Loucy (cell line): ENCODE measurements around the gene AHNAK.

Experiments
- H2AFZ ChIP-seq: fragments of 200-600 bp; sonication (generic); 2 replicates; pipeline ENCODE4 v1.6.0; 2016; ENCODE audit warnings: antibody characterized with exemption, mild to moderate bottlenecking, low read length, moderate library complexity
- H3F3A ChIP-seq: fragments of 200-600 bp; 2 replicates; pipeline ENCODE4 v1.6.0; 2016; ENCODE audit warnings: antibody characterized with exemption, low read depth, mild to moderate bottlenecking
- H3K27me3 ChIP-seq: fragments of 200-600 bp; sonication (generic); 2 replicates; pipeline ENCODE4 v1.6.1; 2014; ENCODE audit warnings: low read length, mild to moderate bottlenecking; ENCODE audit not compliant: insufficient read depth, poor library complexity, severe bottlenecking
- H3K36me3 ChIP-seq: fragments of 200-600 bp; sonication (generic); 2 replicates; pipeline ENCODE4 v1.6.1; 2016; ENCODE audit warnings: low read length; ENCODE audit not compliant: insufficient read depth
- H3K4me1 ChIP-seq: fragments of 200-600 bp; sonication (generic); 2 replicates; pipeline ENCODE4 v1.5.1; 2014; ENCODE audit warnings: low read length, mild to moderate bottlenecking; ENCODE audit not compliant: insufficient read depth, poor library complexity, severe bottlenecking
- H3K4me2 ChIP-seq: fragments of 200-600 bp; sonication (generic); 2 replicates; pipeline ENCODE4 v1.6.0; 2014; ENCODE audit warnings: antibody characterized with exemption, low read length, low read depth, mild to moderate bottlenecking; ENCODE audit not compliant: poor library complexity, severe bottlenecking
- H3K4me3 ChIP-seq: fragments of 200-600 bp; sonication (generic); 2 replicates; pipeline ENCODE4 v1.5.1; 2014; ENCODE audit warnings: low read length, mild to moderate bottlenecking, mixed read lengths; ENCODE audit not compliant: poor library complexity, severe bottlenecking
- H3K79me2 ChIP-seq: fragments of 200-600 bp; sonication (generic); 2 replicates; pipeline ENCODE4 v1.6.1; 2014; ENCODE audit warnings: low read length; ENCODE audit not compliant: insufficient read depth
- H3K9ac ChIP-seq: fragments of 200-600 bp; sonication (generic); 2 replicates; pipeline ENCODE4 v1.6.0; 2014; ENCODE audit warnings: mild to moderate bottlenecking, low read depth, low read length, moderate library complexity; ENCODE audit not compliant: poor library complexity, severe bottlenecking
- H3K9me2 ChIP-seq: fragments of 200-600 bp; sonication (generic); replicated peaks from 2 replicates; pipeline ENCODE4 v1.6.1; 2016; ENCODE audit warnings: low read depth, low read length, mixed read lengths
- H3K9me3 ChIP-seq: fragments of 200-600 bp; sonication (generic); 2 replicates; pipeline ENCODE4 v1.6.1; 2014; ENCODE audit warnings: mild to moderate bottlenecking, antibody characterized with exemption, low read length, low read depth; ENCODE audit not compliant: insufficient read depth
- H4K20me1 ChIP-seq: fragments of 200-600 bp; sonication (generic); 2 replicates; pipeline ENCODE4 v1.6.0; 2014; ENCODE audit warnings: antibody characterized with exemption, low read length, mild to moderate bottlenecking; ENCODE audit not compliant: insufficient read depth, poor library complexity, severe bottlenecking
- CTCF ChIP-seq: fragments of 200-600 bp; sonication (generic); conservative IDR thresholded peaks from 2 replicates; pipeline ENCODE4 v1.5.1; 2014; ENCODE audit warnings: mild to moderate bottlenecking, antibody characterized with exemption, low read length
- EZH2phosphoT487 ChIP-seq: fragments of 200-600 bp; IDR thresholded peaks from 2 replicates; pipeline ENCODE4 v1.6.1; 2018; ENCODE audit warnings: antibody characterized with exemption, mild to moderate bottlenecking, moderate library complexity, borderline replicate concordance

Gene AHNAK

GRCh38 chr11:62427630-62428233, 118.9 kb downstream of the AHNAK start:
- H4K20me1 ChIP-seq = no peaks in the 10 kb centered on the region
- H3K9me3 ChIP-seq = no peaks in the 10 kb centered on the region
- no peak overlapping the region for H3K4me2 ChIP-seq
- no peaks in the 10 kb centered on the region for H3K27me3 ChIP-seq
- no peaks in the 10 kb centered on the region for H3K36me3 ChIP-seq
- no peak overlapping the region for H3K4me3 ChIP-seq
- H3K4me1 ChIP-seq = peaks cover 26% of the 10 kb centered on the region
- TF ChIP-seq CTCF (no peak), EZH2phosphoT487 (no peak)
- H3F3A ChIP-seq = no peaks in the 10 kb centered on the region
- H3K9me2 ChIP-seq = no peaks in the 10 kb centered on the region
- peak overlapping the region; percentile 78 for H2AFZ ChIP-seq
- peak overlapping the region; percentile 7 for H3K9ac ChIP-seq
- H3K79me2 ChIP-seq = no peaks in the 10 kb centered on the region

GRCh38 chr11:62423012-62423411, 123.6 kb downstream of the AHNAK start:
- Histone ChIP-seq H3K27me3 (no peaks in the 10 kb centered on the region), H2AFZ (no peak overlapping the region), H3K9me3 (no peaks in the 10 kb centered on the region), H3K79me2 (no peaks in the 10 kb centered on the region), H3F3A (no peaks in the 10 kb centered on the region), H3K4me3 (no peak overlapping the region), H3K9me2 (no peaks in the 10 kb centered on the region), H3K36me3 (no peaks in the 10 kb centered on the region), H3K9ac (no peak overlapping the region), H3K4me2 (no peak overlapping the region), H4K20me1 (no peaks in the 10 kb centered on the region), H3K4me1 (peaks cover 16% of the 10 kb centered on the region)
- no peak for TF ChIP-seq CTCF
- TF ChIP-seq EZH2phosphoT487 = no peak

GRCh38 chr11:62421996-62422395, 124.6 kb downstream of the AHNAK start:
- Histone ChIP-seq H3K9me2 (no peaks in the 10 kb centered on the region), H3K4me1 (peaks cover 8% of the 10 kb centered on the region), H3K79me2 (no peaks in the 10 kb centered on the region), H3K27me3 (no peaks in the 10 kb centered on the region), H3K4me2 (no peak overlapping the region), H3K9me3 (no peaks in the 10 kb centered on the region), H4K20me1 (no peaks in the 10 kb centered on the region), H2AFZ (no peak overlapping the region), H3F3A (no peaks in the 10 kb centered on the region), H3K4me3 (no peak overlapping the region), H3K36me3 (no peaks in the 10 kb centered on the region), H3K9ac (no peak overlapping the region)
- TF ChIP-seq EZH2phosphoT487 = no peak

- Histone ChIP-seq H3K9ac (no peak overlapping the region), H3K9me2 (no peaks in the 10 kb centered on the region), H4K20me1 (no peaks in the 10 kb centered on the region), H3K79me2 (no peaks in the 10 kb centered on the region), H3F3A (no peaks in the 10 kb centered on the region), H3K27me3 (no peaks in the 10 kb centered on the region), H3K4me1 (no peaks in the 10 kb centered on the region), H3K4me3 (no peak overlapping the region), H3K4me2 (no peak overlapping the region), H3K36me3 (no peaks in the 10 kb centered on the region), H2AFZ (no peak overlapping the region), H3K9me3 (no peaks in the 10 kb centered on the region)
- TF ChIP-seq EZH2phosphoT487 (no peak), CTCF (no peak)
Measured at GRCh38 chr11:62420882-62421281, 125.7 kb downstream of the AHNAK start.
